Fibroblast of lung (primary cell): ENCODE measurements around the gene LRRC8E. TPM values are rescaled to one million over a fixed set of nuclear protein-coding genes. Genes with fewer than 3 reads are reported as not detected.

Experiments used
- DNase-seq, 2 donors: peaks; one replicate each; pipeline versions ENCODE4 v3.0.0 to v3.0.0-alpha.2; 2010; ENCODE audit warnings: low read depth in 2 of 2
- H2AFZ ChIP-seq: 2 replicates; pipeline ENCODE4 v1.5.1; 2012; ENCODE audit warnings: low read length, control low read depth, inconsistent platforms
- H3K27ac ChIP-seq: 2 replicates; pipeline ENCODE4 v1.5.1; 2011; ENCODE audit warnings: low read length, control low read depth; ENCODE audit not compliant: insufficient read depth
- H3K27me3 ChIP-seq: 2 replicates; pipeline ENCODE4 v1.5.1; 2011; ENCODE audit warnings: mild to moderate bottlenecking, low read length; ENCODE audit not compliant: control insufficient read depth, insufficient read depth
- H3K36me3 ChIP-seq: 2 replicates; pipeline ENCODE4 v1.5.1; 2011; ENCODE audit warnings: low read length; ENCODE audit not compliant: control insufficient read depth, insufficient read depth
- H3K4me1 ChIP-seq: 2 replicates; pipeline ENCODE4 v1.5.1; 2011; ENCODE audit warnings: low read length; ENCODE audit not compliant: control insufficient read depth, insufficient read depth; ENCODE audit errors: extremely low read depth
- H3K4me2 ChIP-seq: 2 replicates; pipeline ENCODE4 v1.5.1; 2011; ENCODE audit warnings: low read length, control low read depth; ENCODE audit not compliant: insufficient read depth; ENCODE audit errors: extremely low read depth
- H3K4me3 ChIP-seq, 4 experiments: fragments of 200-600 bp in 1 of 4; sonication (generic) in 1 of 4; replicated peaks in 1 of 4; 2 replicates each; pipeline ENCODE4 v1.5.1; 2011 to 2016; ENCODE audit warnings: low read length in 4 of 4, low read depth in 3 of 4, mild to moderate bottlenecking in 3 of 4, control low read depth in 2 of 4, inconsistent platforms in 1 of 4, mixed read lengths in 1 of 4; ENCODE audit not compliant: insufficient read depth in 1 of 4; ENCODE audit errors: control extremely low read depth in 1 of 4
- H3K79me2 ChIP-seq: 2 replicates; pipeline ENCODE4 v1.5.1; 2012; ENCODE audit warnings: mild to moderate bottlenecking, low read length, inconsistent platforms; ENCODE audit not compliant: control insufficient read depth, insufficient read depth
- H3K9ac ChIP-seq: 2 replicates; pipeline ENCODE4 v1.5.1; 2011; ENCODE audit warnings: mild to moderate bottlenecking, low read length, control low read depth; ENCODE audit not compliant: insufficient read depth
- H3K9me3 ChIP-seq: 2 replicates; pipeline ENCODE4 v1.5.1; 2012; ENCODE audit warnings: low read depth, low read length; ENCODE audit not compliant: control insufficient read depth, insufficient read depth
- H4K20me1 ChIP-seq: 2 replicates; pipeline ENCODE4 v1.5.1; 2011; ENCODE audit warnings: low read length; ENCODE audit not compliant: control insufficient read depth, insufficient read depth; ENCODE audit errors: extremely low read depth
- CTCF ChIP-seq, 2 donors: IDR thresholded peaks in 1 of 2; conservative IDR thresholded peaks in 1 of 2; 1 replicate in 1 of 2; 2 replicates in 1 of 2; pipeline ENCODE4 v1.5.1; 2011 to 2012; ENCODE audit warnings: low read length in 2 of 2, control low read depth in 1 of 2, inconsistent platforms in 1 of 2, low read depth in 1 of 2, mild to moderate bottlenecking in 1 of 2
- EZH2 ChIP-seq: IDR thresholded peaks from 2 replicates; pipeline ENCODE4 v1.5.1; 2012; ENCODE audit warnings: low read length, control low read depth, mild to moderate bottlenecking; ENCODE audit errors: missing control alignments
- polyA plus RNA-seq, 2 donors: library from polyadenylated mRNA; depleted of rRNA in 1 of 2; stranded (reverse) in 1 of 2; unstranded in 1 of 2; fragments of >200 nt; gene quantifications; 2 replicates each; pipeline ENCODE4 v1.2.1, GENCODE V29; 2011 to 2012; ENCODE audit warnings: missing spikeins in 1 of 2
- total RNA-seq: library from RNA; depleted of rRNA; stranded (reverse); fragments of >200 nt; gene quantifications from 2 replicates; pipeline ENCODE4 v1.2.1, GENCODE V29; 2014

Gene LRRC8E
- total and polyA plus RNA-seq, 2 donors (not counting 1 experiment from before 2014, with no cell fraction given), result 3.0 to 3.7 TPM

DNA sequence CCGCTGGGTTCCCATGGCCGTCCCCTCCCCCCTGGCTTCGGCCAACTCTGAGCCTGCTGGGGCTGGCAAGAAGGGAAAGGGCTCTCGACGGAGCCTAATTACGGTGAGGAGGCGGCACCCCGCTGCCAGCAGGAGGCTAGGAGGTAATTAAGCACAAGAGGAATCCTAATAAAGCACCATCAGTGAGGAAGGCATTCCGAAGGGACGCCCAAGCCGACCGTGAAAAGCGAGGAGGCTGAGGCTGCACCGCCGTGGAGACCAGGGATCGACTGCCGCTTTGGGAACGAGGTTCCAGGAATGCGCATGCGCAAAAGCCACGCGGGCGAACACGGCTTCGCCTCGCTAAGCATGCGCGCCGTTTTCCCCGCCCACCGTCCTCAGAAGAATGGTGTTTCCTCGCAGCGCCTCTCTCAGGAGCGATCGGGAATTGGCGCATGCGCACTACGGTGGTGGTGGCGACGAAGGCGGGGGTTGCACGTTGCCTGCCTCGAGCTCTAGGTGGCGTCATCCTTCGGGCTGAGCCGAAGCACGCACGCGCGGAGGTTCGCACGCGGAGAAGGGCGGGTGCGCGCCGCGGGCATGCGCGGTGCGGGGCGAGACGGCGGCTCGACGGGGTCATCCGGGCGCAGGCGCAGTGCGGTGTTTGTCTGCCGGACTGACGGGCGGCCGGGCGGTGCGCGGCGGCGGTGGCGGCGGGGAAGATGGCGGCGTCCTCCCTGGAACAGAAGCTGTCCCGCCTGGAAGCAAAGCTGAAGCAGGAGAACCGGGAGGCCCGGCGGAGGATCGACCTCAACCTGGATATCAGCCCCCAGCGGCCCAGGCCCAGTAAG is 15.1 kb downstream of the LRRC8E start, which contains the start of gene MAP2K7:
TSS of gene MAP2K7 (plus strand) at position 634 of the 830 bp plus-strand sequence. CDS start at position 702, 68 bp downstream.
- Histone ChIP-seq H3K9me3 (no peaks in the 10 kb centered on the region), H3K4me1 (peaks cover 6% of the 10 kb centered on the region), H3K79me2 (peaks cover 29% of the 10 kb centered on the region), H2AFZ (peak within 1 kb of the TSS; percentile 62), H3K36me3 (peaks cover 7% of the 10 kb centered on the region), H3K27me3 (no peaks in the 10 kb centered on the region), H4K20me1 (no peaks in the 10 kb centered on the region), H3K4me3 (peak within 1 kb of the TSS; percentile 78 to 88 (median 85)), H3K4me2 (peak within 1 kb of the TSS; percentile 95), H3K27ac (peak within 1 kb of the TSS; percentile 86), H3K9ac (peak within 1 kb of the TSS; percentile 88)
- peak; percentile 95 to 99 for DNase-seq
- TF ChIP-seq CTCF (conservative IDR thresholded peaks at IDR 0.05 in 1 of 2, IDR thresholded peaks at IDR 0.05 in 1 of 2; ENCODE audit: low read depth in 1 of 2, low read length in 2 of 2) (peak; percentile 31 to 59), EZH2 (no peak)

GRCh38 chr19:7904074-7905020 is 16.0 kb downstream of the LRRC8E start:
- peaks cover 6% of the 10 kb centered on the region for H3K4me1 ChIP-seq
- H3K27ac ChIP-seq, result peak overlapping the region; percentile 86
- no peaks in the 10 kb centered on the region for H3K27me3 ChIP-seq
- peak overlapping the region; percentile 88 for H3K9ac ChIP-seq
- no peak overlapping the region for H2AFZ ChIP-seq
- TF ChIP-seq EZH2 (no peak), CTCF (conservative IDR thresholded peaks at IDR 0.05 in 1 of 2, IDR thresholded peaks at IDR 0.05 in 1 of 2; ENCODE audit: low read depth in 1 of 2, low read length in 2 of 2) (no peak)
- no peak for DNase-seq
- H3K79me2 ChIP-seq, result peaks cover 29% of the 10 kb centered on the region
- H3K4me3 ChIP-seq, result peak overlapping the region; percentile 78 to 88 (median 85)
- no peaks in the 10 kb centered on the region for H3K9me3 ChIP-seq
- H4K20me1 ChIP-seq, result no peaks in the 10 kb centered on the region
- peaks cover 12% of the 10 kb centered on the region for H3K36me3 ChIP-seq
- peak overlapping the region; percentile 95 for H3K4me2 ChIP-seq

GRCh38 chr19:7905268-7905667 is 17.0 kb downstream of the LRRC8E start:
- Histone ChIP-seq H3K79me2 (peaks cover 29% of the 10 kb centered on the region), H3K9me3 (no peaks in the 10 kb centered on the region), H3K4me3 (peak overlapping the region in 3 of 4 experiments; percentile 78 to 88 (median 88)), H2AFZ (no peak overlapping the region), H3K27ac (no peak overlapping the region), H4K20me1 (no peaks in the 10 kb centered on the region), H3K4me2 (peak overlapping the region; percentile 95), H3K27me3 (no peaks in the 10 kb centered on the region), H3K36me3 (peaks cover 10% of the 10 kb centered on the region), H3K9ac (peak overlapping the region; percentile 20), H3K4me1 (peaks cover 6% of the 10 kb centered on the region)
- no peak for DNase-seq
- TF ChIP-seq EZH2 (no peak), CTCF (conservative IDR thresholded peaks at IDR 0.05 in 1 of 2, IDR thresholded peaks at IDR 0.05 in 1 of 2; ENCODE audit: low read depth in 1 of 2, low read length in 2 of 2) (no peak)
